PFSK-1 (cell line): ENCODE measurements around the gene CDRT15.

Source experiments
- POLR2AphosphoS5 ChIP-seq: IDR thresholded peaks from 2 replicates; pipeline ENCODE4 v1.6.1; 2012; ENCODE audit warnings: low read depth, mild to moderate bottlenecking, control low read depth, low read length, moderate library complexity
- REST ChIP-seq, 2 experiments: IDR thresholded peaks; 2 replicates each; pipeline versions ENCODE4 v1.6.1 to v1.8.0; 2011 to 2012; ENCODE audit warnings: low read depth in 2 of 2, low read length in 2 of 2, control low read depth in 1 of 2, inconsistent platforms in 1 of 2, mild to moderate bottlenecking in 1 of 2, moderate library complexity in 1 of 2; ENCODE audit not compliant: insufficient read depth in 1 of 2
- SIN3A ChIP-seq: IDR thresholded peaks from 2 replicates; pipeline ENCODE4 v1.6.1; 2012; ENCODE audit warnings: mild to moderate bottlenecking, low read length, moderate library complexity, borderline replicate concordance; ENCODE audit not compliant: insufficient read depth
- TAF1 ChIP-seq: IDR thresholded peaks from 2 replicates; pipeline ENCODE4 v1.6.1; 2012; ENCODE audit warnings: low read length, control low read depth, borderline replicate concordance; ENCODE audit not compliant: insufficient read depth

GRCh38 chr17:14207791-14208190, 28.9 kb downstream of the CDRT15 start:
- TF ChIP-seq POLR2AphosphoS5 (no peak), TAF1 (no peak), REST (IDR thresholded peaks at IDR 0.05; ENCODE audit: insufficient read depth in 1 of 2, low read depth in 2 of 2, low read length in 2 of 2) (no peak), SIN3A (no peak)
